Activated naive CD4-positive, alpha-beta T cell treated with anti-CD3 and anti-CD28 coated beads for 36 hours (primary cell): ENCODE measurements around the gene GRID1. TPM values are rescaled to one million over a fixed set of nuclear protein-coding genes. Genes with fewer than 3 reads are reported as not detected.
A peak's percentile ranks its signal among the peaks of the same experiment; 100 is the strongest.

ENCODE experiments used
- CTCF ChIA-PET: fragments of 350-600 bp; sonication (Branson Sonifier 250); formaldehyde crosslinking; loops from one replicate; lab custom pipeline; 2021; ENCODE audit warnings: antibody characterized with exemption; lab: Charles Lee
- DNase-seq: peaks from one replicate; pipeline ENCODE4 v3.0.0-alpha.2; 2020
- H3K27ac Mint-ChIP-seq: one replicate; pipeline ENCODE4 v1.8.0; 2021; ENCODE audit warnings: mild to moderate bottlenecking, mixed read lengths
- H3K27me3 Mint-ChIP-seq: one replicate; pipeline ENCODE4 v1.8.0; 2021; ENCODE audit warnings: low read depth, mixed read lengths
- H3K36me3 Mint-ChIP-seq: one replicate; pipeline ENCODE4 v1.8.0; 2021; ENCODE audit warnings: low read depth, mixed read lengths
- H3K4me1 Mint-ChIP-seq: one replicate; pipeline ENCODE4 v1.8.0; 2021; ENCODE audit warnings: low read depth, mixed read lengths
- H3K4me3 Mint-ChIP-seq: one replicate; pipeline ENCODE4 v1.8.0; 2021; ENCODE audit warnings: mild to moderate bottlenecking, moderate library complexity, mixed read lengths
- H3K9me3 Mint-ChIP-seq: one replicate; pipeline ENCODE4 v1.8.0; 2021; ENCODE audit warnings: mixed read lengths
- intact Hi-C: fragments of 100-400 bp; cut with micrococcal nuclease; formaldehyde crosslinking; loops from one replicate; pipeline ENCODE4 v1.15.1; 2023
- total RNA-seq, 2 experiments: library from RNA; stranded (reverse); gene quantifications; one replicate each; pipeline ENCODE4 v1.2.3, GENCODE V29; 2021

The GRID1 gene
- total RNA-seq, 2 experiments from 2014 or later = not detected

- Mint-ChIP-seq H3K4me3 (no peak overlapping the region), H3K4me1 (no peaks in the 10 kb centered on the region), H3K27ac (no peak overlapping the region), H3K27me3 (peaks cover 5% of the 10 kb centered on the region), H3K36me3 (no peaks in the 10 kb centered on the region), H3K9me3 (no peaks in the 10 kb centered on the region)
- intact Hi-C loops = no loop called here
- CTCF ChIA-PET = interaction anchor here (0.6 kb wide), 1 partner anchor 190 kb away, joined by 7 read pairs; no protein-coding TSS in a partner anchor
- DNase-seq = no peak
Observed at GRCh38 chr10:85788570-85788969, 578.0 kb downstream of the GRID1 start.

GRCh38 chr10:85787881-85788280 lies 578.7 kb downstream of the GRID1 start:
- DNase-seq = no peak
- CTCF ChIA-PET = no interaction called here
- no peak overlapping the region for H3K4me3 Mint-ChIP-seq
- no peaks in the 10 kb centered on the region for H3K4me1 Mint-ChIP-seq
- peaks cover 5% of the 10 kb centered on the region for H3K27me3 Mint-ChIP-seq
- intact Hi-C loops = loop anchor here (2.0 kb wide), 1 partner anchor 589 kb away; no protein-coding TSS in a partner anchor
- no peaks in the 10 kb centered on the region for H3K9me3 Mint-ChIP-seq
- no peaks in the 10 kb centered on the region for H3K36me3 Mint-ChIP-seq
- H3K27ac Mint-ChIP-seq = no peak overlapping the region

GRCh38 chr10:85787393-85787792 lies 579.2 kb downstream of the GRID1 start:
- H3K9me3 Mint-ChIP-seq = no peaks in the 10 kb centered on the region
- CTCF ChIA-PET = no interaction called here
- peaks cover 5% of the 10 kb centered on the region for H3K27me3 Mint-ChIP-seq
- H3K36me3 Mint-ChIP-seq = no peaks in the 10 kb centered on the region
- intact Hi-C loops = loop anchor here (2.0 kb wide), 1 partner anchor 589 kb away; no protein-coding TSS in a partner anchor
- H3K27ac Mint-ChIP-seq = no peak overlapping the region
- no peaks in the 10 kb centered on the region for H3K4me1 Mint-ChIP-seq
- no peak for DNase-seq
- H3K4me3 Mint-ChIP-seq = no peak overlapping the region

DNA sequence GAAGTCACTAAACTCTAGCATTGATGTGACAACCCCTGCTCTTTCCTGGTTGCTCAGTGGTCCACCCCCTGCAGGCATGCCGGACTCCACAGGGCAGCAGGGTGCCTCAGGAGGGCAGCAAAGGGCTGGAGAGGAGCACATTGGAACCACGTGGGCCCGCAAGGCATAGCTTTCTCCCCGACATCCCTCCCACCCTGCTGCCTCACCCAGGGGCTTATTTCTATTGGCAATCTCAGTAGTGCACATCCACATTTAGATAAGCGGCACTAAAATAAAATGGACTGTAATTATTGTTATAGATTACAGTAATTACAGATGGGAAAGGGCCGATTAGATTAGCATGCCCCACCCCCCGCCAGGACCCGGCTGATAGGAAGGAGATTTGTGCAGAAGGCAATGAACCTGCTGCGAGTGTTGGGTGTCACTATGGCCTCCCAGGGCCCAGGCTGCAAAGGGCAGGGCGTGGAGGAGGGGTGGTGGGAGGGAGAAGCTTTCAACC lies 580.1 kb downstream of the GRID1 start:
- Mint-ChIP-seq H3K9me3 (no peaks in the 10 kb centered on the region), H3K4me3 (no peak overlapping the region), H3K27me3 (peaks cover 5% of the 10 kb centered on the region), H3K4me1 (no peaks in the 10 kb centered on the region), H3K27ac (no peak overlapping the region), H3K36me3 (no peaks in the 10 kb centered on the region)
- CTCF ChIA-PET = no interaction called here
- intact Hi-C loops = loop anchor here (2.0 kb wide), 1 partner anchor 590 kb away; no protein-coding TSS in a partner anchor
- peak; percentile 28 for DNase-seq

GRCh38 chr10:85784792-85785191 lies 581.8 kb downstream of the GRID1 start:
- Mint-ChIP-seq H3K4me3 (no peak overlapping the region), H3K4me1 (no peaks in the 10 kb centered on the region), H3K36me3 (no peaks in the 10 kb centered on the region), H3K9me3 (no peaks in the 10 kb centered on the region), H3K27me3 (peaks cover 2% of the 10 kb centered on the region), H3K27ac (no peak overlapping the region)
- intact Hi-C loops = no loop called here
- no peak for DNase-seq
- CTCF ChIA-PET = no interaction called here

DNA sequence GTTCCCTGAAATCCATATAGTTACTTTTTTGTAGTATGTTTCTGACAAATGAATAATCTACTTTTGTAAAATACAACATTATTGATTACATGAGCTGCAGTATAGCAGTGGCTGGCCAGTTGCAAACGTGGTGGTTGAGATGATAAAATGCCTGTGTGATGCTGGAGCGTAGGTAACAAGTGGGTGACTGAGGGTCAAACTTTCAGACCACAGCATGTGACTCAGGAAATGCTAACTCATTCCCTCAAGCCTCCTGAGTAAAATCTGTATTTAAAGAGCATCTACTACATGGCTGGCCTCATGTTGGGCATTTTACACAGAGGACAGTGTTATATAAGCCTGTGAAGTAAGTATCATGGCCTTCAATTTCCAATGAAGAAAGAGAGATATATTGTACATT lies 585.2 kb downstream of the GRID1 start:
- Mint-ChIP-seq H3K36me3 (no peaks in the 10 kb centered on the region), H3K4me3 (no peak overlapping the region), H3K27ac (no peak overlapping the region), H3K4me1 (no peaks in the 10 kb centered on the region), H3K9me3 (no peaks in the 10 kb centered on the region), H3K27me3 (no peaks in the 10 kb centered on the region)
- CTCF ChIA-PET = no interaction called here
- intact Hi-C loops = no loop called here
- no peak for DNase-seq

DNA sequence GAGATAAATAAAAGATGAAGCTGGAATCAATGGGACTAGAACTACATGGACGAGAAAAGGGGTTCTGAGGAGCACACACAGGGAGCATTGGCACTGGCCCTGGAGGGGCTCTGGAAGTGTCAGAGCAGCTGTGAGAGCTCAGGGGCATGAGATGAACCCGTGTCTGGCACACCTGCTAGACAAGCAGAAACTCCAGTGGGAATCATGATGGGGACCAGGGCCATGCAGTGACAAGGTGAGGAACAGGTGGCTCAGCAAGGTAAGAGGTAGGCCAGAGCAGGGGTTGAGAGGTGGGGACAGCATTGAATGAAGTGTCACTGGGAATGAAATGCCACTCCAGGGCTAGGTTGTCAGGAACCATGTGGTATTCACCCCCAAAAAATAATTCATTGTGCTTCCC lies 588.5 kb downstream of the GRID1 start:
- CTCF ChIA-PET = no interaction called here
- no peaks in the 10 kb centered on the region for H3K27me3 Mint-ChIP-seq
- peaks cover 2% of the 10 kb centered on the region for H3K9me3 Mint-ChIP-seq
- H3K27ac Mint-ChIP-seq = no peak overlapping the region
- H3K4me1 Mint-ChIP-seq = no peaks in the 10 kb centered on the region
- no peak for DNase-seq
- intact Hi-C loops = no loop called here
- H3K4me3 Mint-ChIP-seq = no peak overlapping the region
- no peaks in the 10 kb centered on the region for H3K36me3 Mint-ChIP-seq

- intact Hi-C loops = no loop called here
Observed at GRCh38 chr10:85767891-85768290, 598.7 kb downstream of the GRID1 start.

GRCh38 chr10:85764108-85764507 lies 602.5 kb downstream of the GRID1 start:
- DNase-seq = no peak
- H3K4me3 Mint-ChIP-seq = no peak overlapping the region
- no peaks in the 10 kb centered on the region for H3K9me3 Mint-ChIP-seq
- H3K27me3 Mint-ChIP-seq = peaks cover 10% of the 10 kb centered on the region
- H3K36me3 Mint-ChIP-seq = no peaks in the 10 kb centered on the region
- H3K4me1 Mint-ChIP-seq = no peaks in the 10 kb centered on the region
- CTCF ChIA-PET = no interaction called here
- intact Hi-C loops = no loop called here
- H3K27ac Mint-ChIP-seq = no peak overlapping the region

More at GRCh38 chr10:85767891-85768290, 598.7 kb downstream of the GRID1 start:
- DNase-seq = no peak
- Mint-ChIP-seq H3K27ac (no peak overlapping the region), H3K36me3 (no peaks in the 10 kb centered on the region), H3K9me3 (peaks cover 3% of the 10 kb centered on the region), H3K4me1 (no peaks in the 10 kb centered on the region), H3K4me3 (no peak overlapping the region), H3K27me3 (peaks cover 10% of the 10 kb centered on the region)
- CTCF ChIA-PET = no interaction called here

DNA sequence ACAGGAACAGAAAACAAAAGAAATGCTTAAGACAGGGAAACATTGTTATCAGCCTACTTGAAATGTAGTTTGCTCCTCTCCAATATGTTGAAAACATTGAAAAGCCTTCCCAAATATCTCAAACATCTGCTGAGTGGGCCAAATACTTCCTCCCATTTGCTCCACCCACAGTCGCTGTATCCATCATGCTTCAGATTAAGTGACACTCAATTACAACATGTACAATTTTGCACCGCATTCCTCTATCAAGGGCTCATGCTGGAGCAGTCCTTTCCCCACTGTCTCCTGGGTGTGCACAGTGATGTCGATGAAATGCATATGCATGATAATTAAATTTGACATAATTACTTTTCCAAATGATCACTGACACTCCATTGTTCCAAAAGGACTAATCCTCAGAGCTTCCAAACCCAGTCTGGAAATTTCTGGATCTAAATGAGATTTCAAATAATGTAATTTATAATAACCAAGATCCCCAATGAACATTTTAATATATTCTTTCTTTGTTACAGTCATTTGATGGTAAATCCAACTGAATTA lies 604.6 kb downstream of the GRID1 start:
- CTCF ChIA-PET = no interaction called here
- no peak for DNase-seq
- intact Hi-C loops = no loop called here
- no peaks in the 10 kb centered on the region for H3K9me3 Mint-ChIP-seq
- H3K27ac Mint-ChIP-seq = no peak overlapping the region
- H3K27me3 Mint-ChIP-seq = peaks cover 2% of the 10 kb centered on the region
- H3K4me3 Mint-ChIP-seq = no peak overlapping the region
- no peaks in the 10 kb centered on the region for H3K4me1 Mint-ChIP-seq
- H3K36me3 Mint-ChIP-seq = no peaks in the 10 kb centered on the region

- Mint-ChIP-seq H3K27ac (peak overlapping the region; percentile 35), H3K36me3 (no peaks in the 10 kb centered on the region), H3K4me3 (peak overlapping the region; percentile 56), H3K27me3 (peaks cover 7% of the 10 kb centered on the region), H3K9me3 (no peaks in the 10 kb centered on the region), H3K4me1 (peaks cover 3% of the 10 kb centered on the region)
- intact Hi-C loops = no loop called here
- DNase-seq = peak; percentile 5
- CTCF ChIA-PET = no interaction called here
Observed at GRCh38 chr10:85741626-85742300, 624.8 kb downstream of the GRID1 start.

DNA sequence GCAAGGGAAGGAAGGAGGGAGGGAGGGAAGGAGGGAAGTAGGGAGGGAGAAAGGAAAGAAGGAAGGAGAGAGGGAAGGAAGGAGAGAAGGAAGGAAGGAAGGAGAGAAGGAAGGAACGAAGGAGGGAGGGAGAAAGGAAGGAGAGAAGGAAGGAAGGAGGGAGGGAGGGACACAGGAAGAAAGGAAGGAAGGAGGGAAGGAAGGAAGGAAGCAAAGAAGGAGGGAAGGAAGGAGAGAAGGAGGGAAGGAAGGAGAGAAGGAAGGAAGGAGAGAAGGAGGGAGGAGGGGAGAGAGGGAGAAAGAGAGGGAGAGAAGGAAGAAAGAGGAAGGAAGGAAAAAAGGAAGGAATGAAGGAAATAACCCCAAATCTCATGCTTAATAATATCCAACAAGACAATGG lies 630.6 kb downstream of the GRID1 start:
- Mint-ChIP-seq H3K4me3 (no peak overlapping the region), H3K36me3 (no peaks in the 10 kb centered on the region), H3K27ac (no peak overlapping the region), H3K4me1 (no peaks in the 10 kb centered on the region), H3K9me3 (no peaks in the 10 kb centered on the region), H3K27me3 (no peaks in the 10 kb centered on the region)
- CTCF ChIA-PET = no interaction called here
- intact Hi-C loops = no loop called here
- DNase-seq = no peak

DNA sequence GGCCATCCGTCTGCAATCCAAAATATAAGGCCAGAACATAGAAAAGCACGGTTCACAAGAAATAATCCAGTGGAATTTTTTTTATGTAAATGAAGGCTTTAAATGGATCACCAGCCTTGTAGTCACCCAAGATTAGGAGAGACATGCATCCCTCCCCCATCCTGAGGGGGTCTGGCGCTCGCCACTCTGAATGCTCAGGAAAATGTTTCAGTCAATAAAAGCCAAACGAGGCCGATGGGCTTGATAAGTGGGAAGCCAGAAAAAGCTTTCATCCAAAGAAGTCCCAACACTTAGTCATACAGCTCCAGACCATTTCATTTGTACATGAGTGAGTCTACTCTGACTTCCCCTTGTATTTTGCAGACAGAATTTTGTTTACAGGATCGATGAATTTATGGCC lies 631.8 kb downstream of the GRID1 start:
- Mint-ChIP-seq H3K36me3 (no peaks in the 10 kb centered on the region), H3K9me3 (no peaks in the 10 kb centered on the region), H3K4me3 (no peak overlapping the region), H3K27me3 (no peaks in the 10 kb centered on the region), H3K27ac (no peak overlapping the region), H3K4me1 (no peaks in the 10 kb centered on the region)
- CTCF ChIA-PET = no interaction called here
- intact Hi-C loops = no loop called here
- no peak for DNase-seq
